Upper lobe of left lung (tissue), 6 donors: ENCODE results near the gene CCNY. TPM values are rescaled to one million over a fixed set of nuclear protein-coding genes. Genes with fewer than 3 reads are reported as not detected.

ENCODE experiments used
- ATAC-seq, 2 donors: fragments of 200-7000 bp; cut with Tn5 transposase; one replicate each; pipeline ENCODE4 v1.9.1; 2022; ENCODE audit warnings: mild to moderate bottlenecking in 2 of 2, moderate library complexity in 2 of 2; ENCODE audit not compliant: low FRiP score in 2 of 2
- DNase-seq, 2 donors: peaks; one replicate each; pipeline ENCODE4 v3.0.0-alpha.2; 2019 to 2020
- H3K27ac ChIP-seq, 4 donors: fragments of 200-600 bp; sonication (generic); one replicate each; pipeline ENCODE4 v1.5.1; 2016 to 2019
- H3K27me3 ChIP-seq, 4 donors: fragments of 200-600 bp; sonication (generic); one replicate each; pipeline ENCODE4 v1.5.1; 2017 to 2019
- H3K36me3 ChIP-seq, 4 donors: fragments of 200-600 bp; sonication (generic); one replicate each; pipeline ENCODE4 v1.5.1; 2016 to 2019
- H3K4me1 ChIP-seq, 4 donors: fragments of 200-600 bp; sonication (generic); one replicate each; pipeline ENCODE4 v1.5.1; 2018 to 2019
- H3K4me3 ChIP-seq, 4 donors: fragments of 200-600 bp; sonication (generic); one replicate each; pipeline ENCODE4 v1.5.1; 2017 to 2019; ENCODE audit warnings: mild to moderate bottlenecking in 2 of 4, moderate library complexity in 1 of 4
- H3K9me3 ChIP-seq, 4 donors: fragments of 200-600 bp; sonication (generic); one replicate each; pipeline ENCODE4 v1.5.1; 2018 to 2019
- EP300 ChIP-seq, 4 donors: sonication (generic); formaldehyde crosslinking; IDR thresholded peaks; one replicate each; pipeline ENCODE4 v1.5.1; 2017; ENCODE audit warnings: antibody characterized with exemption in 4 of 4, control low read depth in 2 of 4
- POLR2A ChIP-seq, 4 donors: fragments of 450-650 bp; IDR thresholded peaks; one replicate each; pipeline ENCODE4 v1.5.1; 2016 to 2017; ENCODE audit warnings: antibody characterized with exemption in 4 of 4, mild to moderate bottlenecking in 2 of 4
- POLR2AphosphoS5 ChIP-seq, 2 donors: sonication (generic); formaldehyde crosslinking; IDR thresholded peaks; one replicate each; pipeline ENCODE4 v1.5.1; 2017; ENCODE audit warnings: antibody characterized with exemption in 2 of 2
- WGBS, 2 donors: methylation state at CpG; one replicate each; pipeline ENCODE4 v1.1.5; 2017 to 2018; 5-methylcytosine and 5-hydroxymethylcytosine counted together
- total RNA-seq, 6 donors: library from RNA; depleted of rRNA in 4 of 6; stranded (reverse); fragments of >200 nt in 4 of 6; gene quantifications; one replicate each; pipeline versions ENCODE4 v1.1.0 to v1.2.1, GENCODE V29; 2016 to 2021
- TF ChIP-seq, protein P1 (sequence below), 6 experiments: fragments of 450-650 bp in 4 of 6; fragments of 200-600 bp in 2 of 6; sonication (generic) in 2 of 6; IDR thresholded peaks; one replicate each; pipeline ENCODE4 v1.5.1; 2016 to 2019; ENCODE audit warnings: antibody characterized with exemption in 6 of 6
- donor health status: DM: no; HTN: no; CAD: no; lungs with moderate emphysema.
- donor health status: DM: no; HTN: yes; CAD: no; lungs with severe emphysema.

Gene CCNY
- total RNA-seq, 6 donors from 2014 or later: 22.0 to 80.8 (median 52.5) TPM

DNA sequence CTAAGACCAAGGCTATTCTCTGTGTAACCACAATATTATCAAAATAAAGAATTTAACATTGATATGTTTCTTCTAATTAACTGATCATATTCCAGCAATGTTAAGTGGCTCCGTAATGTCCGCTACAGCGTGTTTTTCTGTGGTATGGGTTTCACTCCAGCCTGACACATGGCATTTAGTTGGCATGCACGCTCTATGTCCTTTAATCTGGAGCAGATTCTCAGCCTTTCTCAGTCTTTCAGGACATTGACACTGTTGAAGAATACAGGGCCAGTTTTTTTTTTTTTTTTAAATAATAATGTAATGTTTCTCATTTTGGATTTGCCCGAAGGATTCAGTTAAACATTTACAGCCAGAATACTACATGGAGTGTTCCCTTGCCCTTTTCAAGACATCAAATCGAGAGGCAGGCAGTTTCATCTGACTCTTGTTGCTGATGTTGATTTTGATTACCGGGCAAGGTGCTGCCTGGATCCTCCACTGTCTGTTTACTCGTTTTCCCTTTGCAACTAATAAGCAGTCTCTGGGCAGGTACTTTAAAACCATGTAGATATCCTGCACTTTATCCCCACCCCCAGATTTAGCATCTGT lies 171.3 kb downstream of the CCNY start:
- H3K36me3 ChIP-seq: peaks cover 0 to 6% (median 0%) of the 10 kb centered on the region in 4 donors
- 86 to 95% methylated on average over 8 of the region's 8 CpGs for WGBS, 2 donors
- ATAC-seq (no peak), DNase-seq (no peak)
- H3K9me3 ChIP-seq: no peaks in the 10 kb centered on the region
- H3K27me3 ChIP-seq: no peaks in the 10 kb centered on the region
- no peak overlapping the region for H3K27ac ChIP-seq
- TF ChIP-seq POLR2AphosphoS5 (IDR thresholded peaks at IDR 0.05): no peak
- TF ChIP-seq, protein P1, sequence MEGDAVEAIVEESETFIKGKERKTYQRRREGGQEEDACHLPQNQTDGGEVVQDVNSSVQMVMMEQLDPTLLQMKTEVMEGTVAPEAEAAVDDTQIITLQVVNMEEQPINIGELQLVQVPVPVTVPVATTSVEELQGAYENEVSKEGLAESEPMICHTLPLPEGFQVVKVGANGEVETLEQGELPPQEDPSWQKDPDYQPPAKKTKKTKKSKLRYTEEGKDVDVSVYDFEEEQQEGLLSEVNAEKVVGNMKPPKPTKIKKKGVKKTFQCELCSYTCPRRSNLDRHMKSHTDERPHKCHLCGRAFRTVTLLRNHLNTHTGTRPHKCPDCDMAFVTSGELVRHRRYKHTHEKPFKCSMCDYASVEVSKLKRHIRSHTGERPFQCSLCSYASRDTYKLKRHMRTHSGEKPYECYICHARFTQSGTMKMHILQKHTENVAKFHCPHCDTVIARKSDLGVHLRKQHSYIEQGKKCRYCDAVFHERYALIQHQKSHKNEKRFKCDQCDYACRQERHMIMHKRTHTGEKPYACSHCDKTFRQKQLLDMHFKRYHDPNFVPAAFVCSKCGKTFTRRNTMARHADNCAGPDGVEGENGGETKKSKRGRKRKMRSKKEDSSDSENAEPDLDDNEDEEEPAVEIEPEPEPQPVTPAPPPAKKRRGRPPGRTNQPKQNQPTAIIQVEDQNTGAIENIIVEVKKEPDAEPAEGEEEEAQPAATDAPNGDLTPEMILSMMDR (IDR thresholded peaks at IDR 0.05): no peak
- no peak for TF ChIP-seq EP300 (IDR thresholded peaks at IDR 0.05)
- TF ChIP-seq POLR2A (IDR thresholded peaks at IDR 0.05): no peak
- H3K4me3 ChIP-seq: no peak overlapping the region
- H3K4me1 ChIP-seq: peaks cover 0 to 6% (median 1%) of the 10 kb centered on the region in 4 donors

DNA sequence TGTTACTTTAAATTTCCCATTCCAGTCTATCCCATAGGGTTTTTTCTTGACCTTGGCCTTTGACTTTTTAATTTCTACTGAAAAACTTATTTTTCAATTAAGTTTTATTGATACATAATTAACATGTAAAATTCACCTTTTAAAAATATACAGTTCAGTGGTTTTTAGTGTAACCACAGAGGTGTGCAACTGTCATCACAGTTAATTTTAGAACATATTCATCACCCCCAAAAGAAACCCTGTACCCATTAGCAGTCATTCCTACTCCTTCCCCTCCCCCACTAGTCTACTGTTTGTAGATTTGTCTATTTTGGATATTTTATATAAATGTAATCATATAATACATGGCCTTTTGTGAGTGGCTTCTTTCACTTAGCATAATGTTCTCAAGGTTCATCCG lies 172.3 kb downstream of the CCNY start:
- DNase-seq (no peak), ATAC-seq (no peak)
- TF ChIP-seq POLR2AphosphoS5 (IDR thresholded peaks at IDR 0.05): no peak
- TF ChIP-seq EP300 (IDR thresholded peaks at IDR 0.05): no peak
- WGBS, 2 donors: 98 to 100% methylated on average over 1 of the region's 1 CpG
- peaks cover 0 to 6% (median 0%) of the 10 kb centered on the region in 4 donors for H3K36me3 ChIP-seq
- no peak overlapping the region for H3K27ac ChIP-seq
- H3K27me3 ChIP-seq: no peaks in the 10 kb centered on the region
- no peaks in the 10 kb centered on the region for H3K9me3 ChIP-seq
- peaks cover 0 to 6% (median 1%) of the 10 kb centered on the region in 4 donors for H3K4me1 ChIP-seq
- H3K4me3 ChIP-seq: no peak overlapping the region

DNA sequence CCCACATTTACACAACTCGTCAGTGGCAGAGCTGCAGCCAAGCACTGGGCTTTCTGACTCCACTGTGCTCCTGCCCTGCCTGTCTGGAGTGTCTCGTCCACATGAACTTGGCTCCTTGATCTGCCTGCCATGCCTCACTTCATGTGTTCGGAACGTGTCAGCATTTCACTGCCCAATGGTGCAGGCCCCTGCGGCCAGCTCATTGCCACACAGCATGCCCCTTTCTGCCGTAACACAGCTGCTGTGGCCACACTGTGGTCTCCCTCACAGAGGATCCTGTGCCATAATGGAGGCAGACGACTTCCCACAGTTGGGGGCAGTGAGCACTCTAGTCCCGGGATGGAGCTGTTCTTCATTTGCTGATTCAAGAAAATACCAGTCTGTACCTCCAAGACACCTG lies 174.6 kb downstream of the CCNY start:
- H3K27me3 ChIP-seq: no peaks in the 10 kb centered on the region
- 93 to 97% methylated on average over 5 to 8 of the region's 8 CpGs for WGBS, 2 donors
- no peaks in the 10 kb centered on the region for H3K9me3 ChIP-seq
- TF ChIP-seq POLR2A (IDR thresholded peaks at IDR 0.05) (no peak), POLR2AphosphoS5 (IDR thresholded peaks at IDR 0.05) (no peak), EP300 (IDR thresholded peaks at IDR 0.05) (no peak)
- TF ChIP-seq, protein P1 (IDR thresholded peaks at IDR 0.05): no peak
- H3K4me3 ChIP-seq: no peak overlapping the region
- peaks cover 0 to 6% (median under 1%) of the 10 kb centered on the region in 4 donors for H3K4me1 ChIP-seq
- DNase-seq (peak in 1 of 2 donors; percentile 32), ATAC-seq (peak in 1 of 2 donors; percentile 8)
- peaks cover 0 to 6% (median 0%) of the 10 kb centered on the region in 4 donors for H3K36me3 ChIP-seq
- H3K27ac ChIP-seq: no peak overlapping the region

DNA sequence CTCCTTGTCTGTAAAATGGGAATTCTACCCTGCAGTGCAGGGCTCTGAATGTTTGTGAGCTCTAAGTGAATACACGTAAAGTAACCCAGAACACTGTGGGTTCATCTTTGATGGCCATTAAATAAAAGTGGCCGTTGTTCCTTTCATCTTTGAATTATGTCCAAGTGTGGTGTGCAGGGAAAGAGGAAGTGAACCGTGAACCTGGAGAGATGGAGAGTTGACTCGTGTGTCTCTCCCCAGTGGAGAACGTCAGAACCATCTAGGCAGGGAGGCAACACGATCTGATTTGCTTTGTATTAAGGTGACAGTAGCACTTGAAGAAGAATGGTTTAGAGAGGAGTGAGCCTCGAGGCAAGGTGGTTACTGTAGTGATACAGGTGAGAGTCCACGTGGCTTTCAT lies 175.3 kb downstream of the CCNY start:
- Histone ChIP-seq H3K27me3 (no peaks in the 10 kb centered on the region), H3K9me3 (no peaks in the 10 kb centered on the region), H3K4me1 (peaks cover 0 to 6% (median 4%) of the 10 kb centered on the region in 4 donors), H3K27ac (no peak overlapping the region), H3K36me3 (peaks cover 0 to 6% (median 0%) of the 10 kb centered on the region in 4 donors), H3K4me3 (no peak overlapping the region)
- DNase-seq: no peak
- WGBS, 2 donors: 81 to 87% methylated on average over 8 of the region's 8 CpGs
- no peak for ATAC-seq
- TF ChIP-seq EP300 (IDR thresholded peaks at IDR 0.05) (no peak), POLR2AphosphoS5 (IDR thresholded peaks at IDR 0.05) (no peak), POLR2A (IDR thresholded peaks at IDR 0.05) (no peak)
- TF ChIP-seq, protein P1 (IDR thresholded peaks at IDR 0.05): no peak

DNA sequence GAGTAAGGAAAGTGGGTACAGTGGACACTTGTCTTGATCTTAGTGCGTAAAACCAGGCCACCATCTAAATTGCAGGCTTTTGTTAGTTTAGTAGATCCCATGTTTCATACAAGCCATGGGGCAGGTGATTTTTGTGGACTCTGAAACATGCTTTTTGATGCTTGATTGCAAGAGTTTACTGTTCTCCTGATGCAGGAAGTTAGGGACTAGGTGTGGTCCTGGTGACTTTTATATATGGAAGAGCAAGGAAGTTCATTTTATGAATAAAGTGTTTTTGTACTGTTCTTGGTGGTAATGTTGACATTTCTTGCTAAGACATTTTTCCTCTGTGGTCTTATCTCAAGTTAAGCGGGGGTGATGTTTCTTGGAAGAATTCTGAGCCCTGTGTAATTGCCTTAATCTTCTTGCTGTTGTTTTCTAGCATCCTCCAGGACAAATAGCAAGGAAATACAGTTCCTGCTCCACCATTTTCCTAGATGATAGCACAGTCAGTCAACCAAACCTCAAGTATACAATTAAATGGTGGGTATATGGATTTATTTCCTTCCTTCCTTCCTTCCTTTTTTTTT lies 179.9 kb downstream of the CCNY start:
- Histone ChIP-seq H3K27ac (no peak overlapping the region), H3K4me3 (no peak overlapping the region), H3K27me3 (no peaks in the 10 kb centered on the region), H3K36me3 (peaks cover 0 to 1% (median 0%) of the 10 kb centered on the region in 4 donors), H3K9me3 (no peaks in the 10 kb centered on the region), H3K4me1 (peaks cover 0 to 6% (median 2%) of the 10 kb centered on the region in 4 donors)
- no peak for DNase-seq
- no peak for TF ChIP-seq POLR2A (IDR thresholded peaks at IDR 0.05)
- TF ChIP-seq EP300 (IDR thresholded peaks at IDR 0.05): no peak
- TF ChIP-seq, protein P1 (IDR thresholded peaks at IDR 0.05): no peak
- TF ChIP-seq POLR2AphosphoS5 (IDR thresholded peaks at IDR 0.05): no peak
- 80 to 92% methylated on average over 2 of the region's 2 CpGs for WGBS, 2 donors
- ATAC-seq: no peak
